H1 (cell line): Measurements from ENCODE around the gene MOCS1. TPM values are rescaled to one million over a fixed set of nuclear protein-coding genes. Genes with fewer than 3 reads are reported as not detected.

Source experiments
- CTCF ChIA-PET: fragments of 300-600 bp; sonication (Branson Sonifier 250); formaldehyde crosslinking; loops from one replicate; lab custom pipeline; 2021; ENCODE audit not compliant: partially characterized antibody; lab: Charles Lee
- POLR2A ChIA-PET: fragments of 300-600 bp; sonication (Branson Sonifier 250); formaldehyde crosslinking; loops from one replicate; lab custom pipeline; 2021; ENCODE audit warnings: inconsistent platforms; ENCODE audit not compliant: partially characterized antibody; lab: Charles Lee
- DNase-seq, 2 experiments: peaks; one replicate each; pipeline versions ENCODE4 v3.0.0 to v3.0.0-alpha.2; 2010 to 2022; ENCODE audit warnings: low spot score in 2 of 2, low read depth in 1 of 2, mixed read lengths in 1 of 2
- FAIRE-seq: peaks from 2 replicates; lab custom pipeline; 2011; peaks lifted over from hg19 to GRCh38; lab: Jason Lieb, UNC
- H2AFZ ChIP-seq: 2 replicates; pipeline ENCODE4 v1.8.1; 2012; ENCODE audit warnings: low read length, inconsistent platforms
- H2AK5ac ChIP-seq: 2 replicates; pipeline ENCODE4 v1.6.1; 2013; ENCODE audit warnings: low read depth, low read length
- H2BK120ac ChIP-seq: replicated peaks from 2 replicates; pipeline ENCODE3; 2013; ENCODE audit warnings: low read depth, low read length, inconsistent platforms
- H2BK12ac ChIP-seq: 2 replicates; pipeline ENCODE4 v1.6.1; 2013; ENCODE audit warnings: low read depth, low read length
- H2BK15ac ChIP-seq: 2 replicates; pipeline ENCODE4 v1.6.1; 2013; ENCODE audit warnings: low read length
- H2BK20ac ChIP-seq: 2 replicates; pipeline ENCODE4 v1.6.1; 2013; ENCODE audit warnings: low read length
- H2BK5ac ChIP-seq: 2 replicates; pipeline ENCODE4 v1.6.1; 2013; ENCODE audit warnings: low read depth, low read length
- H3K14ac ChIP-seq: 2 replicates; pipeline ENCODE4 v1.6.1; 2013; ENCODE audit warnings: inconsistent platforms; ENCODE audit not compliant: insufficient read length
- H3K18ac ChIP-seq: 2 replicates; pipeline ENCODE4 v1.6.1; 2013; ENCODE audit warnings: low read length; ENCODE audit errors: extremely low read depth
- H3K23ac ChIP-seq: 2 replicates; pipeline ENCODE4 v1.6.1; 2013; ENCODE audit warnings: inconsistent platforms; ENCODE audit not compliant: insufficient read length
- H3K23me2 ChIP-seq: 2 replicates; pipeline ENCODE4 v1.6.1; 2013; ENCODE audit warnings: low read depth, low read length
- H3K27ac ChIP-seq: 2 replicates; pipeline ENCODE4 v1.6.1; 2011; ENCODE audit warnings: low read depth, low read length, inconsistent platforms
- H3K27me3 ChIP-seq, 4 experiments: replicated peaks in 1 of 4; 1 replicate in 1 of 4; 2 replicates in 3 of 4; pipeline versions ENCODE4 v1.6.1 to v1.8.1; 2011 to 2013; ENCODE audit warnings: low read length in 3 of 4, mild to moderate bottlenecking in 3 of 4, inconsistent platforms in 2 of 4, mixed read lengths in 2 of 4, moderate library complexity in 1 of 4; ENCODE audit not compliant: control insufficient read depth in 3 of 4, insufficient read depth in 3 of 4; ENCODE audit errors: extremely low read depth in 1 of 4
- H3K36me3 ChIP-seq, 4 experiments: 2 replicates each; pipeline versions ENCODE4 v1.6.1 to v1.8.1; 2011 to 2013; ENCODE audit warnings: mild to moderate bottlenecking in 4 of 4, low read length in 3 of 4, moderate library complexity in 2 of 4, control low read depth in 1 of 4, inconsistent platforms in 1 of 4; ENCODE audit not compliant: insufficient read depth in 4 of 4, control insufficient read depth in 2 of 4
- H3K4ac ChIP-seq: replicated peaks from 2 replicates; pipeline ENCODE3; 2013; ENCODE audit warnings: low read length, low read depth, mixed read lengths, inconsistent platforms; ENCODE audit not compliant: insufficient read length
- H3K4me1 ChIP-seq, 4 experiments: replicated peaks in 1 of 4; 1 replicate in 1 of 4; 2 replicates in 3 of 4; pipeline versions ENCODE4 v1.6.1 to v1.8.1; 2011 to 2013; ENCODE audit warnings: low read length in 3 of 4, inconsistent platforms in 2 of 4, mixed read lengths in 1 of 4; ENCODE audit not compliant: insufficient read depth in 4 of 4, control insufficient read depth in 3 of 4
- H3K4me2 ChIP-seq, 2 experiments: 2 replicates each; pipeline versions ENCODE4 v1.6.1 to v1.8.1; 2011 to 2013; ENCODE audit warnings: low read depth in 2 of 2, low read length in 2 of 2, control low read depth in 1 of 2, inconsistent platforms in 1 of 2, mild to moderate bottlenecking in 1 of 2; ENCODE audit not compliant: insufficient read depth in 1 of 2
- H3K4me3 ChIP-seq, 4 experiments: fragments of 200-600, 300-600 bp in 1 of 4; sonication (generic), shearing (Covaris generic), sonication (Bioruptor Twin) in 1 of 4; 2 replicates each; pipeline versions ENCODE4 v1.5.1 to v1.8.1; 2011 to 2016; ENCODE audit warnings: low read length in 4 of 4, low read depth in 3 of 4, control low read depth in 2 of 4, inconsistent platforms in 2 of 4, mild to moderate bottlenecking in 2 of 4, mixed read lengths in 1 of 4, moderate library complexity in 1 of 4; ENCODE audit not compliant: insufficient read depth in 2 of 4; ENCODE audit errors: extremely low read depth in 1 of 4
- H3K56ac ChIP-seq: replicated peaks from 2 replicates; pipeline ENCODE3; 2013; ENCODE audit warnings: low read depth, mild to moderate bottlenecking, mixed read lengths, low read length, inconsistent platforms; ENCODE audit not compliant: insufficient read length
- H3K79me1 ChIP-seq: 2 replicates; pipeline ENCODE4 v1.6.1; 2013; ENCODE audit warnings: low read depth, low read length, control low read depth
- H3K79me2 ChIP-seq, 2 experiments: 2 replicates each; pipeline versions ENCODE4 v1.6.1 to v1.8.1; 2012 to 2013; ENCODE audit warnings: low read length in 2 of 2, mild to moderate bottlenecking in 2 of 2, inconsistent platforms in 1 of 2; ENCODE audit not compliant: insufficient read depth in 2 of 2, control insufficient read depth in 1 of 2
- H3K9ac ChIP-seq, 4 experiments: replicated peaks in 1 of 4; 1 replicate in 1 of 4; 2 replicates in 3 of 4; pipeline versions ENCODE4 v1.6.1 to v1.8.1; 2011 to 2013; ENCODE audit warnings: low read depth in 3 of 4, low read length in 3 of 4, control low read depth in 2 of 4, mild to moderate bottlenecking in 2 of 4, moderate library complexity in 2 of 4, inconsistent platforms in 1 of 4; ENCODE audit errors: extremely low read depth in 1 of 4
- H3K9me3 ChIP-seq, 2 experiments: 2 replicates each; pipeline versions ENCODE4 v1.6.1 to v1.8.1; 2012 to 2013; ENCODE audit warnings: mild to moderate bottlenecking in 2 of 2, moderate library complexity in 2 of 2, control low read depth in 1 of 2, inconsistent platforms in 1 of 2, low read depth in 1 of 2, low read length in 1 of 2, mixed read lengths in 1 of 2; ENCODE audit not compliant: insufficient read depth in 2 of 2
- H4K20me1 ChIP-seq, 2 experiments: replicated peaks in 1 of 2; 2 replicates each; pipeline versions ENCODE3 to v1.8.1; 2011 to 2013; ENCODE audit warnings: inconsistent platforms in 2 of 2, low read length in 2 of 2, mild to moderate bottlenecking in 1 of 2; ENCODE audit not compliant: insufficient read depth in 2 of 2, control insufficient read depth in 1 of 2
- H4K5ac ChIP-seq: 2 replicates; pipeline ENCODE4 v1.6.1; 2013; ENCODE audit warnings: low read length, low read depth, mixed read lengths, inconsistent platforms; ENCODE audit not compliant: insufficient read length
- H4K8ac ChIP-seq: 2 replicates; pipeline ENCODE4 v1.8.0; 2013; ENCODE audit warnings: mild to moderate bottlenecking, moderate library complexity, low read length, inconsistent platforms; ENCODE audit not compliant: insufficient read depth; ENCODE audit errors: extremely low read depth
- H4K91ac ChIP-seq: replicated peaks from 2 replicates; pipeline ENCODE3; 2013; ENCODE audit warnings: low read length, mixed read lengths, inconsistent platforms; ENCODE audit not compliant: insufficient read length
- ATF2 ChIP-seq: IDR thresholded peaks from 2 replicates; pipeline ENCODE4 v1.6.1; 2012; ENCODE audit warnings: low read length, inconsistent platforms
- BCL11A ChIP-seq, 2 experiments: IDR thresholded peaks; one replicate each; pipeline ENCODE4 v1.6.1; 2011; ENCODE audit warnings: low read depth in 2 of 2, low read length in 2 of 2, mild to moderate bottlenecking in 2 of 2
- BRCA1 ChIP-seq: IDR thresholded peaks from 2 replicates; pipeline ENCODE4 v1.6.1; 2012; ENCODE audit warnings: low read depth, low read length, improper control_type of control experiment
- CHD1 ChIP-seq: IDR thresholded peaks from 2 replicates; pipeline ENCODE4 v1.6.1; 2012; ENCODE audit warnings: low read depth, low read length, improper control_type of control experiment
- CHD2 ChIP-seq: IDR thresholded peaks from 2 replicates; pipeline ENCODE4 v1.6.1; 2012; ENCODE audit warnings: low read length, improper control_type of control experiment
- POLR2A ChIP-seq, 2 experiments: IDR thresholded peaks; 1 replicate in 1 of 2; 2 replicates in 1 of 2; pipeline ENCODE4 v1.6.1; 2011; ENCODE audit warnings: low read depth in 2 of 2, low read length in 2 of 2, mild to moderate bottlenecking in 2 of 2; ENCODE audit errors: control extremely low read depth in 1 of 2
- RAD21 ChIP-seq, 2 experiments: IDR thresholded peaks in 1 of 2; conservative IDR thresholded peaks in 1 of 2; 2 replicates each; pipeline ENCODE4 v1.6.1; 2011; ENCODE audit warnings: low read depth in 2 of 2, low read length in 2 of 2, improper control_type of control experiment in 1 of 2, inconsistent platforms in 1 of 2, mild to moderate bottlenecking in 1 of 2, moderate library complexity in 1 of 2
- SAP30 ChIP-seq: fragments of 300-600 bp; sonication (generic); IDR thresholded peaks from 2 replicates; pipeline ENCODE4 v1.7.1; 2012; ENCODE audit warnings: low read length, moderate library complexity, mild to moderate bottlenecking, inconsistent platforms; ENCODE audit not compliant: insufficient read depth, insufficient replicate concordance
- SIN3A ChIP-seq, 2 experiments: IDR thresholded peaks in 1 of 2; conservative IDR thresholded peaks in 1 of 2; 2 replicates each; pipeline ENCODE4 v1.6.1; 2011 to 2012; ENCODE audit warnings: low read length in 2 of 2, improper control_type of control experiment in 1 of 2, low read depth in 1 of 2, mild to moderate bottlenecking in 1 of 2
- SIX5 ChIP-seq: IDR thresholded peaks from 2 replicates; pipeline ENCODE4 v1.6.1; 2011; ENCODE audit warnings: mild to moderate bottlenecking, low read depth, low read length
- SP1 ChIP-seq: IDR thresholded peaks from 2 replicates; pipeline ENCODE4 v1.6.1; 2011; ENCODE audit warnings: low read depth, low read length
- TCF12 ChIP-seq: IDR thresholded peaks from 2 replicates; pipeline ENCODE4 v1.6.1; 2011; ENCODE audit warnings: low read depth, mild to moderate bottlenecking, low read length
- TEAD4 ChIP-seq: IDR thresholded peaks from 2 replicates; pipeline ENCODE4 v1.6.1; 2012; ENCODE audit warnings: low read depth, low read length, inconsistent platforms, mixed read lengths
- whole genome bisulfite sequencing, 2 experiments: shearing (Covaris generic) in 1 of 2; methylation state at CpG; one replicate each; pipeline versions ENCODE4 v1.1.6 to v1.1.7; 2013 to 2015; ENCODE audit warnings: low lambda C conversion rate in 2 of 2, mixed read lengths in 2 of 2, inconsistent platforms in 1 of 2, low coverage in 1 of 2, missing lambda C conversion rate in 1 of 2; ENCODE audit not compliant: insufficient replicate concordance in 2 of 2, insufficient coverage in 1 of 2, insufficient read length in 1 of 2; ENCODE audit errors: extremely low coverage in 1 of 2, missing lambda C conversion rate in 1 of 2; 5-methylcytosine and 5-hydroxymethylcytosine counted together
- polyA plus RNA-seq, 7 experiments: library from polyadenylated mRNA; depleted of rRNA in 3 of 7; stranded (reverse) in 5 of 7; unstranded in 2 of 7; fragments of >200 nt in 5 of 7; fragments of 200-250 nt in 2 of 7; gene quantifications; 1 replicate in 5 of 7; 2 replicates in 1 of 7; 4 replicates in 1 of 7; pipeline versions ENCODE4 v1.2.1 to v1.2.3, GENCODE V29; 2011 to 2013; ENCODE audit warnings: missing spikeins in 2 of 7, mixed read lengths in 2 of 7
- total RNA-seq: library from RNA; stranded (reverse); fragmentation: NEBNext Ultra II Directional; extraction: Animal tissue kit (Norgen Biotek cat#: 25700); gene quantifications from 2 replicates; pipeline ENCODE4 v1.2.1, GENCODE V29; 2021

MOCS1 gene
- total and polyA plus RNA-seq, 2 of the 8 experiments (the other 6 are each of a cell fraction or from before 2014, with no cell fraction given): 13.4 to 19.7 TPM

DNA sequence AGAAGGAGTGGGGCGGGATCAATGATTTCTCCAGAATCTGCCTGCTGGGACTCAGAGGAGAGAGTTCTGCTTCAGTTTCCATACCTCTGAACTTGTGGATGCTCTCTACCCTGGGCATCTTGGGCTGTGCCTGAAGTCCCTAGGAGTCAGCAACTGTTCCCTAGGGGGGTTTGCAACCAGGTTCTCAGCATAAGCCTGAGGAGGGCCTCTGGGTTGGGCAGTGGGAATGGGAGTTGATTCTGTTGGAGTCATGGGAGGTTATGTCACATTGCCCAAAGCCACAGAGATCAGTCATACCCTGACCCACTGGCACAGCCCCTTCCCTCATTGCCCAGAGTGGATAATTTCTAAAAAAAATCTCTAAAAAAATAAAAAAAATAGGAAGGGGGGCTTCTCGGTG is 47.4 kb downstream of the MOCS1 start:
- WGBS, 2 experiments: 80% methylated on average over 2 of the region's 2 CpGs; no CpG with 5 or more reads in 1 of the 2 experiments
- no peak for FAIRE-seq
- TF ChIP-seq BRCA1 (no peak), SIN3A (conservative IDR thresholded peaks at IDR 0.05 in 1 of 2, IDR thresholded peaks at IDR 0.05 in 1 of 2; ENCODE audit: low read depth in 1 of 2, low read length in 2 of 2) (no peak), TCF12 (no peak), ATF2 (no peak), CHD2 (no peak), SIX5 (no peak), SP1 (no peak), TEAD4 (no peak), SAP30 (no peak), CHD1 (no peak), RAD21 (IDR thresholded peaks at IDR 0.05 in 1 of 2, conservative IDR thresholded peaks at IDR 0.05 in 1 of 2; ENCODE audit: low read depth in 2 of 2, low read length in 2 of 2) (no peak), BCL11A (IDR thresholded peaks at IDR 0.05; ENCODE audit: low read depth in 2 of 2, low read length in 2 of 2) (no peak), POLR2A (IDR thresholded peaks at IDR 0.05; ENCODE audit: control extremely low read depth in 1 of 2, low read depth in 2 of 2, low read length in 2 of 2) (no peak)

More for the DNA sequence above, 47.4 kb downstream of the MOCS1 start:
- H3K79me1 ChIP-seq: no peaks in the 10 kb centered on the region
- no peak overlapping the region for H2BK15ac ChIP-seq
- H3K18ac ChIP-seq: no peak overlapping the region
- H3K23ac ChIP-seq: no peak overlapping the region
- H3K4me1 ChIP-seq: no peaks in the 10 kb centered on the region
- no peak overlapping the region for H3K27ac ChIP-seq
- 0 out of 2 replicates have a peak, but pooled peaks cover 2% of the 10 kb centered on the region for H3K23me2 ChIP-seq
- POLR2A ChIA-PET: no interaction called here
- H2BK120ac ChIP-seq: no peak overlapping the region
- H2AFZ ChIP-seq: no peak overlapping the region
- CTCF ChIA-PET: interaction anchor here (1.2 to 12.0 kb wide), 3 partner anchors 9 to 68 kb away, joined by 3 to 135 read pairs (median 18); no protein-coding TSS in a partner anchor
- H2BK12ac ChIP-seq: no peak overlapping the region
- no peak overlapping the region for H4K91ac ChIP-seq
- H3K27me3 ChIP-seq: no peaks in the 10 kb centered on the region
- H3K9ac ChIP-seq: no peak overlapping the region
- H3K14ac ChIP-seq: no peak overlapping the region
- no peaks in the 10 kb centered on the region for H4K20me1 ChIP-seq
- no peak overlapping the region for H3K4me3 ChIP-seq
- H3K36me3 ChIP-seq: no peaks in the 10 kb centered on the region
- no peak overlapping the region for H3K4me2 ChIP-seq
- no peak overlapping the region for H4K5ac ChIP-seq
- H2AK5ac ChIP-seq: no peak overlapping the region
- H3K9me3 ChIP-seq: no peaks in the 10 kb centered on the region
- H2BK5ac ChIP-seq: no peak overlapping the region
- no peaks in the 10 kb centered on the region for H3K79me2 ChIP-seq
- H3K4ac ChIP-seq: no peak overlapping the region
- no peak overlapping the region for H2BK20ac ChIP-seq
- H3K56ac ChIP-seq: no peak overlapping the region
- H4K8ac ChIP-seq: no peak overlapping the region
- DNase-seq: no peak
